H1 (cell line): ENCODE measurements around the gene KLK8.

ENCODE experiments used
- JUND ChIP-seq: IDR thresholded peaks from 2 replicates; pipeline ENCODE4 v1.6.1; 2011; ENCODE audit warnings: mild to moderate bottlenecking, improper control_type of control experiment, low read length
- POLR2A ChIP-seq, 2 experiments: IDR thresholded peaks; 1 replicate in 1 of 2; 2 replicates in 1 of 2; pipeline ENCODE4 v1.6.1; 2011; ENCODE audit warnings: low read depth in 2 of 2, low read length in 2 of 2, mild to moderate bottlenecking in 2 of 2; ENCODE audit errors: control extremely low read depth in 1 of 2
- SIRT6 ChIP-seq: IDR thresholded peaks from one replicate; pipeline ENCODE4 v1.7.1; 2012; ENCODE audit warnings: low read length, inconsistent platforms
- TEAD4 ChIP-seq: IDR thresholded peaks from 2 replicates; pipeline ENCODE4 v1.6.1; 2012; ENCODE audit warnings: low read depth, low read length, inconsistent platforms, mixed read lengths
- TF ChIP-seq, protein P1 (sequence below), 3 experiments: IDR thresholded peaks; 1 replicate in 2 of 3; 2 replicates in 1 of 3; pipeline versions ENCODE4 v1.5.1 to v1.6.1; 2011; ENCODE audit warnings: low read length in 3 of 3, mild to moderate bottlenecking in 3 of 3, inconsistent platforms in 2 of 3, low read depth in 1 of 3, moderate library complexity in 1 of 3; ENCODE audit not compliant: insufficient read depth in 1 of 3; ENCODE audit errors: control extremely low read depth in 1 of 3
- TF ChIP-seq, protein P2 (sequence below): IDR thresholded peaks from 2 replicates; pipeline ENCODE4 v1.6.1; 2012; ENCODE audit warnings: low read length, inconsistent platforms

DNA sequence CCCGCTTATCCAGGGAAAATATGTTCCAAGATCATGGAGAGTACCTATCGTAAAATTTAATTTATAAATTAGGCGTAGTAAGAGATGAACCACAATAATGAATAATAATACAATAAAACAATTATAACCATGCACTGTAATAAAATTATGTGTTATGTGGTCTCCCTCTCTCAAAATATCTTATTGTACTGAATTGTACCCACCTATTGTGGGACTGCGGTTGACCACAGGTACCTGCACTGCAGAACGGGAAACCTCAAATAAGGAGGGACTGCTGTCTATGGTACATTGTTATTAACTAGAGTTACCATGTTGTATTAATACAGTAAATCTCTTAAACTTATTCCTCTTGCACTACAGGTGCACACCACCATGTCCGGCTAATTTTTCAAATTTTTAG is 38.7 kb upstream of the KLK8 start:
- TF ChIP-seq JUND (no peak), SIRT6 (no peak), TEAD4 (no peak), POLR2A (IDR thresholded peaks at IDR 0.05; ENCODE audit: control extremely low read depth in 1 of 2, low read depth in 2 of 2, low read length in 2 of 2) (no peak)
- TF ChIP-seq, protein P1, sequence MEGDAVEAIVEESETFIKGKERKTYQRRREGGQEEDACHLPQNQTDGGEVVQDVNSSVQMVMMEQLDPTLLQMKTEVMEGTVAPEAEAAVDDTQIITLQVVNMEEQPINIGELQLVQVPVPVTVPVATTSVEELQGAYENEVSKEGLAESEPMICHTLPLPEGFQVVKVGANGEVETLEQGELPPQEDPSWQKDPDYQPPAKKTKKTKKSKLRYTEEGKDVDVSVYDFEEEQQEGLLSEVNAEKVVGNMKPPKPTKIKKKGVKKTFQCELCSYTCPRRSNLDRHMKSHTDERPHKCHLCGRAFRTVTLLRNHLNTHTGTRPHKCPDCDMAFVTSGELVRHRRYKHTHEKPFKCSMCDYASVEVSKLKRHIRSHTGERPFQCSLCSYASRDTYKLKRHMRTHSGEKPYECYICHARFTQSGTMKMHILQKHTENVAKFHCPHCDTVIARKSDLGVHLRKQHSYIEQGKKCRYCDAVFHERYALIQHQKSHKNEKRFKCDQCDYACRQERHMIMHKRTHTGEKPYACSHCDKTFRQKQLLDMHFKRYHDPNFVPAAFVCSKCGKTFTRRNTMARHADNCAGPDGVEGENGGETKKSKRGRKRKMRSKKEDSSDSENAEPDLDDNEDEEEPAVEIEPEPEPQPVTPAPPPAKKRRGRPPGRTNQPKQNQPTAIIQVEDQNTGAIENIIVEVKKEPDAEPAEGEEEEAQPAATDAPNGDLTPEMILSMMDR (IDR thresholded peaks at IDR 0.05; ENCODE audit: control extremely low read depth in 1 of 3, insufficient read depth in 1 of 3, low read depth in 1 of 3, low read length in 3 of 3), result no peak
- TF ChIP-seq, protein P2, sequence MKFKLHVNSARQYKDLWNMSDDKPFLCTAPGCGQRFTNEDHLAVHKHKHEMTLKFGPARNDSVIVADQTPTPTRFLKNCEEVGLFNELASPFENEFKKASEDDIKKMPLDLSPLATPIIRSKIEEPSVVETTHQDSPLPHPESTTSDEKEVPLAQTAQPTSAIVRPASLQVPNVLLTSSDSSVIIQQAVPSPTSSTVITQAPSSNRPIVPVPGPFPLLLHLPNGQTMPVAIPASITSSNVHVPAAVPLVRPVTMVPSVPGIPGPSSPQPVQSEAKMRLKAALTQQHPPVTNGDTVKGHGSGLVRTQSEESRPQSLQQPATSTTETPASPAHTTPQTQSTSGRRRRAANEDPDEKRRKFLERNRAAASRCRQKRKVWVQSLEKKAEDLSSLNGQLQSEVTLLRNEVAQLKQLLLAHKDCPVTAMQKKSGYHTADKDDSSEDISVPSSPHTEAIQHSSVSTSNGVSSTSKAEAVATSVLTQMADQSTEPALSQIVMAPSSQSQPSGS, result no peak
